ENCODE measurements around the gene CAT.
"Not testable (repeated sequence)": the region's sequence is repeated elsewhere in the genome, so short reads cannot be mapped to it uniquely, and the experiment has no call there.

GRCh38 chr11:34424826-34425225 is 13.9 kb upstream of the CAT start:
- TF ChIP-seq POLR2AphosphoS5 (IDR thresholded peaks at IDR 0.05; ENCODE audit: insufficient read depth in 1 of 2, low read depth in 1 of 2); CTCF (IDR thresholded peaks at IDR 0.05); POLR2A (IDR thresholded peaks at IDR 0.05): not testable (repeated sequence)

Data from vagina (tissue), 2 donors.